Osteoblast (primary cell): Measurements from ENCODE around the gene TLK2. TPM values are rescaled to one million over a fixed set of nuclear protein-coding genes. Genes with fewer than 3 reads are reported as not detected.

ENCODE experiments used
- DNase-seq: peaks from one replicate; pipeline ENCODE4 v3.0.0; 2011; ENCODE audit warnings: low spot score, mixed read lengths; ENCODE audit not compliant: insufficient read length; ENCODE audit errors: missing footprints
- H2AFZ ChIP-seq: 2 replicates; pipeline ENCODE4 v1.6.0; 2011; ENCODE audit warnings: mild to moderate bottlenecking, low read length
- H3K27ac ChIP-seq: 2 replicates; pipeline ENCODE4 v1.5.1; 2011; ENCODE audit warnings: mild to moderate bottlenecking, low read depth, low read length, moderate library complexity
- H3K27me3 ChIP-seq: 2 replicates; pipeline ENCODE4 v1.6.0; 2012; ENCODE audit warnings: mild to moderate bottlenecking, control low read depth, inconsistent platforms, low read length, moderate library complexity; ENCODE audit not compliant: insufficient read depth
- H3K36me3 ChIP-seq: 2 replicates; pipeline ENCODE4 v1.5.1; 2011; ENCODE audit warnings: mild to moderate bottlenecking, low read length, control low read depth, moderate library complexity; ENCODE audit not compliant: insufficient read depth
- H3K4me1 ChIP-seq: 2 replicates; pipeline ENCODE4 v1.5.1; 2011; ENCODE audit warnings: mild to moderate bottlenecking, low read length, control low read depth, moderate library complexity; ENCODE audit not compliant: insufficient read depth
- H3K4me2 ChIP-seq: 2 replicates; pipeline ENCODE4 v1.6.0; 2011; ENCODE audit warnings: mild to moderate bottlenecking, low read length; ENCODE audit not compliant: insufficient read depth
- H3K4me3 ChIP-seq: fragments of 200-600 bp; sonication (generic); 3 replicates; pipeline ENCODE4 v1.5.1; 2012; ENCODE audit warnings: mild to moderate bottlenecking, low read length, inconsistent platforms; ENCODE audit not compliant: insufficient read depth
- H3K79me2 ChIP-seq: 2 replicates; pipeline ENCODE4 v1.6.0; 2012; ENCODE audit warnings: mild to moderate bottlenecking, low read length, control low read depth, inconsistent platforms; ENCODE audit not compliant: insufficient read depth
- H3K9me3 ChIP-seq: 2 replicates; pipeline ENCODE4 v1.5.1; 2011; ENCODE audit warnings: low read depth, low read length, control low read depth
- H4K20me1 ChIP-seq: 2 replicates; pipeline ENCODE4 v1.6.0; 2012; ENCODE audit warnings: mild to moderate bottlenecking, low read length, control low read depth; ENCODE audit not compliant: insufficient read depth
- CTCF ChIP-seq: IDR thresholded peaks from 2 replicates; pipeline ENCODE4 v1.5.1; 2011; ENCODE audit warnings: mild to moderate bottlenecking, low read depth, low read length, moderate library complexity; ENCODE audit errors: extremely low read depth
- total RNA-seq: library from RNA; depleted of rRNA; stranded (reverse); fragments of >200 nt; gene quantifications from 2 replicates; pipeline ENCODE4 v1.2.3, GENCODE V29; 2012

The TLK2 gene
- total RNA-seq, 1 donor: 52.8 TPM

- H3K36me3 ChIP-seq: peaks cover 33% of the 10 kb centered on the region
- H3K4me1 ChIP-seq: peaks cover 22% of the 10 kb centered on the region
- H3K4me3 ChIP-seq: no peak overlapping the region
- peaks cover 29% of the 10 kb centered on the region for H3K79me2 ChIP-seq
- TF ChIP-seq CTCF: no peak
- no peaks in the 10 kb centered on the region for H3K9me3 ChIP-seq
- DNase-seq: no peak
- no peaks in the 10 kb centered on the region for H4K20me1 ChIP-seq
- peak overlapping the region; percentile 64 for H3K27ac ChIP-seq
- H3K27me3 ChIP-seq: no peaks in the 10 kb centered on the region
- no peak overlapping the region for H2AFZ ChIP-seq
- peak overlapping the region; percentile 29 for H3K4me2 ChIP-seq
These were observed 95.0 kb downstream of the TLK2 start for GRCh38 chr17:62573480-62574117.

- no peak for TF ChIP-seq CTCF
- Histone ChIP-seq H3K4me1 (peaks cover 22% of the 10 kb centered on the region), H3K36me3 (peaks cover 37% of the 10 kb centered on the region), H3K27ac (no peak overlapping the region), H3K4me3 (no peak overlapping the region), H3K79me2 (peaks cover 10% of the 10 kb centered on the region), H3K4me2 (no peak overlapping the region), H3K9me3 (no peaks in the 10 kb centered on the region), H2AFZ (no peak overlapping the region), H3K27me3 (no peaks in the 10 kb centered on the region), H4K20me1 (no peaks in the 10 kb centered on the region)
- no peak for DNase-seq
These were observed 97.8 kb downstream of the TLK2 start for GRCh38 chr17:62576382-62576781.

- no peak for TF ChIP-seq CTCF
- DNase-seq: no peak
- Histone ChIP-seq H2AFZ (no peak overlapping the region), H3K4me1 (peaks cover 3% of the 10 kb centered on the region), H3K4me2 (no peak overlapping the region), H4K20me1 (no peaks in the 10 kb centered on the region), H3K27ac (no peak overlapping the region), H3K27me3 (no peaks in the 10 kb centered on the region), H3K79me2 (peaks cover 9% of the 10 kb centered on the region), H3K9me3 (no peaks in the 10 kb centered on the region), H3K36me3 (peaks cover 37% of the 10 kb centered on the region), H3K4me3 (no peak overlapping the region)
These were observed 100.3 kb downstream of the TLK2 start for GRCh38 chr17:62578757-62579487.

GRCh38 chr17:62580947-62581346 lies 102.3 kb downstream of the TLK2 start:
- Histone ChIP-seq H3K36me3 (peaks cover 26% of the 10 kb centered on the region), H3K4me2 (no peak overlapping the region), H3K4me3 (no peak overlapping the region), H3K27ac (no peak overlapping the region), H3K4me1 (no peaks in the 10 kb centered on the region), H4K20me1 (no peaks in the 10 kb centered on the region), H3K9me3 (no peaks in the 10 kb centered on the region), H3K79me2 (peaks cover 7% of the 10 kb centered on the region), H3K27me3 (no peaks in the 10 kb centered on the region), H2AFZ (no peak overlapping the region)
- no peak for TF ChIP-seq CTCF
- DNase-seq: no peak
